ENCODE results near the gene RPS19.

Gene RPS19

GRCh38 chr19:41879080-41879479 is 19.0 kb downstream of the RPS19 start:
- DNase-seq (ENCODE audit: low read depth), result no peak

GRCh38 chr19:41879670-41880328 is 19.7 kb downstream of the RPS19 start:
- no peak for DNase-seq (ENCODE audit: low read depth)

DNA sequence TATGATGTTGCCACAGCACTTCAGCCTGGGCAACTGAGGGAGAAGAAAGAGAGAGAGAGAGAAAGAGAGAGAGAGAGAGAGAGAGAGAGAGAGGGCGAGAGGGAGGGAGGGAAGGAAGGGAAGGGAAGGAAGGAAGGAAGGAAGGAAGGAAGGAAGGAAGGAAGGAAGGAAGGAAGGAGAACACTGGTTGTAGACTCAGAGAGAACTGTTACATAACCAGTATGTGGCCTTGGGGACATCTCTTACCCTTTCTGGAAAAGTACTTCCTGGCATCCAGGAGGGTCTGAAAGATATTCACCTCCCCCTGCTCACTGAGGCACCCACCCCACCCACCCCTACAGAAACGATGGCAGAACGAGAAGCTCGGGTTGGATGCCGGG is 20.3 kb downstream of the RPS19 start:
- DNase-seq (ENCODE audit: low read depth), result no peak

- no peak for DNase-seq (ENCODE audit: low read depth)
These were observed 22.8 kb downstream of the RPS19 start, which contains the start of gene ARHGEF1 for GRCh38 chr19:41882568-41883462. Gene ARHGEF1 (plus strand): TSS chr19:41883184. CDS start chr19:41888083, 4,899 bp downstream.

- DNase-seq (ENCODE audit: low read depth), result no peak
These were observed 23.4 kb downstream of the RPS19 start for GRCh38 chr19:41883463-41883820.

DNA sequence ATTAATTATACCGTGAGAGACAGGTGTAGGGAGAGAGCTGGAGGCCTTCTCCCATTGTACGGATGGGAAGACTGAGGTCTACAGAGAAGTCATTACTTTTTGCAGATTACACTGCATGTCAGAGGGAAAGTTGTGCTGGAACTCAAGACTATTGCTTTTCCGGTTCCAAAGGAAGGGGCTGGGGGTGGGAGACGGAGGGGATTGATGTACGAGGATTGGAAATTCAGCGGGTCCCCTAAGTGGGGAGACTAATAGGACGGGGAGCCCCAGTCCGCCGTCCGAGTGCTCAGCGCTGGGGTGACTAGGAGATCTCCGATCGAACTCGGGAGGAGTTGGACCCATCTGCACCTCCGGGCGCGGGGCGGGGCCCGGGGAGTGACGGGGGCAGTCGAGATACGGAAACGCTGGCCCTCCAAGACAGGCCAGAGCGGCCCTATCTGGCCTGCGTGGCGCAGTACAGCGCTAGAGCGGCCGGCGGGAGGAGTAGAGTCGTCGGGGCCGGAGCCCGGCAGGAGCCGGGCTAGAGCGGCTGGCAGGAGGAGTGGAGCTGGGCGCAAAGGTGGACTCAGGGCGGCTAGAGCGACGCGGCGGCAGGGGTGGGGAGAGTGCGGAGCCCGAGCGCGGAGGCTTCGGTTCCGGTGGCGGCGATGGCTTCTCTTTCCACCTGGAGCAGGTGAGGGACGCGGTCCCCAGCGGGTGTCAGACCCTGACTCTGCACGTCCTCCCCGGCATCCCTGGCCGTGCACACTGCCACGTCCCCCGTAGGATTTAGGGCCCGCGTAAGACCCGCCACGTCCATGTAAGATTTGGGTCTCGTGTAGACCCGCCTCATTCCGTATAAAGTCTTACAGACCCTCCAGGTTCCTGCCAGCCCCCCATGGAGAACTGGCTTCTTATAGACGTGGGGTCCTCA is 24.0 kb downstream of the RPS19 start:
- peak; percentile 95 for DNase-seq (ENCODE audit: low read depth)

DNA sequence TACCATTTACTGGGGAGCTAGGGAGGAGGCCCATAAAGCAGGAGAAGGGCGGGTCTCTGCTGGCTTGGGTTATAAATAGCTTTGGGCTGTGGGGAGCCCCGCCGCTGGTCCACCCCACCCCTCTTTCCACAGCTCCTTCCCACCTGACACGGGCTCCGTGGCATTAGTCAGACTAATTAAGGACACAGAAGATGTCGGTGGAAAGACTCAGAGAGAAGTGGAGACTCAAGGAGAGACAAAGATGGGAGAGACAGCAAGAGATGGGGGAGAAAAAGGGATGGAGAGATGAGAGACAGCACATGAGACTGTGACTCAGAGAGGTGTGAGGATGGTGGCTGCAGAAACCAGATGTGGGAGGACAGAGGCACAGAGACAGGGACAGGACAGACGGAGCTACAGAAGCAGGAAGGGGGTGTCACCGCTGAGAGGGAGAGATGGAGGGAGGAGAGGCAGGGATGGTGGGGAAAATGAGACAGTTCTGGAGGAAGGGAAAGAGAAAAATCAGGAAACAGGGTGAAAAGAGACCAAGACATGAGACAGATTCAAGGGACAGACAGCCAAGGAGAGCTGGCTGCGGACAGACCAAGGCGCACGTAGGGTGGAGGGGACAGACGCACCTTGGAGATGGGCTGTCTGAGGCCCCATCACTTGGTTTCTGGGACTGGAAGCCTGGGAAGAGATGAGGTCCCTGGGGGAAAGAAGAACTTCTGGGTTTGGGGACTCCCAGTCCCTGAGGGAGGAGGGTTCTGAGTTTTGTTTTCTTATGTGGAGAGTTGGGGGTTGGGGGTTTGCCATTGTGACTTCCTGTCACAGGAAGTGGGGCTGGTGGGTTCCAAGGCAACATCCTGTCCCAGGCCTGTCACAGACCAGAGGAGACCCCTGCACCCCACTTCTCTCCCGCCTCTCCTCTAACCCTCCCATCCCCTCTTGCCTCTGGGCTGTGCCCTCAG is 27.0 kb downstream of the RPS19 start:
- no peak for DNase-seq (ENCODE audit: low read depth)

DNA sequence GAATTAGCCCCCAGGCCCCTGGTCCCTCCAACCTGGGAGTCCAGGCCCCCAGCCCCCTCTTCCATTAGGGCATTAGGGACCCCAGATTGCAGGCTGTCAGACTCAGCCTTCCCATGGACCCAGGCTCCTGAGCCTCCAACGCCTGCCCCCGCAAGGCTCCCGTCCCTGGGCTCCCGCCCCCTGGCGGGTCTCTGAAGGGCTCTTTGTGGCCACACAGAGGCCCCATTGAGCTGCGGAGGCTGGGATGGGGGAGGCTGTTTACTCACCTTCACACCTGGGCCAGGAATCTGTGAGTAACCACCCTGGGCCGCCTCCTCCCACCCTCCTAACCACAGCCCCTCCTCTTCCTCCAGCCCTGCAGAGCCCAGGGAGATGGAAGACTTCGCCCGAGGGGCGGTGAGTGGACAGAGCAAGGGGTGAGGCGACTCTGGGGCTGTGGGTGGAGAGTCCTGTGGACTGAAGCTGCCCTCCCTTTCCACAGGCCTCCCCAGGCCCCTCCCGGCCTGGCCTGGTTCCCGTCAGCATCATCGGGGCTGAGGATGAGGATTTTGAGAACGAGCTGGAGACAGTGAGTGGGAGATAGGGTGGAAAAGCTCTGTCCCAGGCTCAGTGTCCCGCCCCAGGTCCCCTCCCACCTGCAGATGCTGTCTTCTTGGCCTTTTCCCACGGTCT is 27.8 kb downstream of the RPS19 start:
- no peak for DNase-seq (ENCODE audit: low read depth)

- DNase-seq (ENCODE audit: low read depth), result no peak
These were observed 28.9 kb downstream of the RPS19 start for GRCh38 chr19:41888926-41889325.

DNA sequence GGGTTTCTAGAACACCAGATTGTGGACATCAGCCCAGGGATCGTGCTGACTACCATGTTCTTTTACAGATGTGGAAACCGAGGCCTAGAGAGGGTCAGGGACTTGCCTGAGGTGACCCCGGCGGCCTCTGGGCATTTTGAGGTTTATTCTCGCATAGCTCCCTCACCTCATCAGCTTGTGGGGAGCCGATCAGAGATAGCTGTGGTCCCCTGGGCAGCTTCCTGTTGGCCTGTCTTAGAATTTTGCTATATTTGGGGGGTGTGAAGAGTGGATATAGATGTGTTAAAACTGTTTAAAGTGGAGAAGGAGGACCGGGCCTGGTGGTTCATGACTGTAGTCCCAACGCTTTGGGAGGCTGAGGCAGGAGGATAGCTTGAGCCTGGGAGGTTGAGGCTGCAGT is 29.8 kb downstream of the RPS19 start:
- DNase-seq (ENCODE audit: low read depth), result no peak

DNA sequence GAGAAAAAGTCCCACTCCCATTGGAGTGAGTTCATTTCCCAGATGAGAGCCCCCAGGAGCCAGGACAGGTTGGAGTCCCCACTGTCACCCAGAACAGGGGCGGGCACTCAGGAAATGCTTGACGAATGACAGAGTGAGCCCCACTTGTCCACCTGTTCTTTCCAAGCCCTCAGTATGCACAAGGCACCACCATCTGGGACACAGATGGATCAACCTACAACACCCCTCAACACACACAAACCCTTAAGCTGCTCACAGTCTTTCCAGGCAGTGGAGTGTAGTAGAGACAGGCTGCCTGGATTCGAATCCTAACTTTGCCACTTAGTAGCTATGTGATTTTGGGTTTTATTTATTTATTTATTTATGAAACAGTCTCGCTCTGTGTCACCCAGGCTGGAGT is 30.9 kb downstream of the RPS19 start:
- DNase-seq (ENCODE audit: low read depth), result no peak

GRCh38 chr19:41892173-41892902 is 32.3 kb downstream of the RPS19 start:
- no peak for DNase-seq (ENCODE audit: low read depth)

- DNase-seq (ENCODE audit: low read depth), result no peak
These were observed 33.8 kb downstream of the RPS19 start for GRCh38 chr19:41893899-41894298.

- DNase-seq (ENCODE audit: low read depth), result no peak
These were observed 34.3 kb downstream of the RPS19 start for GRCh38 chr19:41894350-41894749.

- DNase-seq (ENCODE audit: low read depth), result no peak
These were observed 35.9 kb downstream of the RPS19 start for GRCh38 chr19:41895745-41896580.

- DNase-seq (ENCODE audit: low read depth), result no peak
These were observed 36.5 kb downstream of the RPS19 start for GRCh38 chr19:41896581-41896942.

DNA sequence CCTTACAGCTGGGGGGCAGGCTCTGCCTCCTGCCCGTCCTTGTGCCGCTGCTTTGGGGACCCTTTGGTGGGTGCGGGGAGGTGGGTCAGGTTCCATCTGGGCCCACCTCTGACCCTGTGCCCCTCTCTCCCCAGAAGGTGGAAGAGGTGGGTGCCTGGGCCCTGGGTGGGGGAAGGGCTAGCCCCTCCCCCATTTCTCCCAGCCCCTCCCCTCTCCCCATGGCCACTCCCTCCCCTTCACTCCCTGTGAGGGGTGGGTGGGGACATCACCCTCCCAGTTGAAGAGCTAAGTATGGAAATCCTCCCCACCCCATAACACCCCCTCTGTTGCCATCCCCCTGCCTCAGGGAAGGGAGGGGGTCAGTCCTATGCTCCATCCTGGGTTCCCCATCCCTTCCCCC is 37.1 kb downstream of the RPS19 start:
- no peak for DNase-seq (ENCODE audit: low read depth)

GRCh38 chr19:41897820-41898219 is 37.8 kb downstream of the RPS19 start:
- no peak for DNase-seq (ENCODE audit: low read depth)

GRCh38 chr19:41898235-41898634 is 38.2 kb downstream of the RPS19 start:
- DNase-seq (ENCODE audit: low read depth), result no peak
